NCI-H146 (cell line): ENCODE results near the gene TKTL2.

Experiments
- DNase-seq: peaks from one replicate; lab custom pipeline; 2025; lab: John Stamatoyannopoulos, UW

Gene TKTL2

GRCh38 chr4:163473576-163473975 is at the start of gene TKTL2:
TKTL2 (minus strand) TSS chr4:163473754; CDS start chr4:163473734, 20 bp downstream.
- DNase-seq: peak; percentile 43

GRCh38 chr4:163515198-163515597 is 41.6 kb upstream of the TKTL2 start:
- DNase-seq: no peak

GRCh38 chr4:163505374-163505773 is 31.8 kb upstream of the TKTL2 start:
- no peak for DNase-seq

- no peak for DNase-seq
These were observed 27.0 kb upstream of the TKTL2 start for GRCh38 chr4:163500586-163500985.

GRCh38 chr4:163495900-163496299 is 22.3 kb upstream of the TKTL2 start:
- no peak for DNase-seq

- peak; percentile 89 for DNase-seq
These were observed 21.0 kb upstream of the TKTL2 start, which contains the start of gene TMA16 for GRCh38 chr4:163494360-163495241. TMA16 (plus strand) TSS chr4:163494690; CDS start chr4:163494802, 112 bp downstream.

GRCh38 chr4:163493643-163494359 is 20.2 kb upstream of the TKTL2 start:
- DNase-seq: peak; percentile 1

GRCh38 chr4:163492951-163493504 is 19.5 kb upstream of the TKTL2 start:
- peak; percentile 0 for DNase-seq

- no peak for DNase-seq
These were observed 16.4 kb upstream of the TKTL2 start for GRCh38 chr4:163489929-163490328.

- no peak for DNase-seq
These were observed 12.8 kb upstream of the TKTL2 start for GRCh38 chr4:163486321-163486720.

GRCh38 chr4:163485589-163485988 is 12.0 kb upstream of the TKTL2 start:
- DNase-seq: no peak

GRCh38 chr4:163484906-163485305 is 11.4 kb upstream of the TKTL2 start:
- peak; percentile 54 for DNase-seq

- DNase-seq: no peak
These were observed 8.6 kb upstream of the TKTL2 start for GRCh38 chr4:163482190-163482589.

- DNase-seq: no peak
These were observed 3.3 kb upstream of the TKTL2 start for GRCh38 chr4:163476761-163477438.

GRCh38 chr4:163474027-163474426 is 473 bp upstream of the TKTL2 start:
- DNase-seq: no peak

- DNase-seq: no peak
These were observed 424 bp downstream of the TKTL2 start for GRCh38 chr4:163473130-163473529.

- no peak for DNase-seq
These were observed 3.2 kb downstream of the TKTL2 start for GRCh38 chr4:163470391-163470790.

GRCh38 chr4:163467082-163467770 is 6.3 kb downstream of the TKTL2 start:
- DNase-seq: no peak

- DNase-seq: no peak
These were observed 11.0 kb downstream of the TKTL2 start for GRCh38 chr4:163462556-163462955.

GRCh38 chr4:163448540-163449203 is 24.9 kb downstream of the TKTL2 start:
- DNase-seq: no peak

- no peak for DNase-seq
These were observed 26.1 kb downstream of the TKTL2 start for GRCh38 chr4:163447481-163447880.
